HAP-1 (cell line): Measurements from ENCODE around the gene SLC22A24.

Experiments
- DNase-seq, 2 experiments: peaks; one replicate each; pipeline ENCODE4 v3.0.0-alpha.2; 2016 to 2020; ENCODE audit warnings: low spot score in 2 of 2
- H3K27me3 ChIP-seq: fragments of 250-450 bp; sonication (Bioruptor Pico); 2 replicates; pipeline ENCODE4 v1.5.1; 2020; ENCODE audit warnings: low read depth, mild to moderate bottlenecking, moderate library complexity
- H3K36me3 ChIP-seq: fragments of 250-450 bp; sonication (Bioruptor Pico); replicated peaks from 2 replicates; pipeline ENCODE4 v1.5.1; 2020; ENCODE audit warnings: mild to moderate bottlenecking
- H3K4me1 ChIP-seq: fragments of 250-450 bp; sonication (Bioruptor Pico); 2 replicates; pipeline ENCODE4 v1.5.1; 2020; ENCODE audit warnings: mild to moderate bottlenecking
- H3K4me3 ChIP-seq: fragments of 250-450 bp; sonication (Bioruptor Pico); 2 replicates; pipeline ENCODE4 v1.5.1; 2020; ENCODE audit warnings: mild to moderate bottlenecking, moderate library complexity
- H3K9me3 ChIP-seq: fragments of 250-450 bp; sonication (Bioruptor Pico); 2 replicates; pipeline ENCODE4 v1.5.1; 2020; ENCODE audit warnings: mild to moderate bottlenecking, moderate library complexity
- in situ Hi-C: fragments of 300-500 bp; cut with MboI; formaldehyde crosslinking; loops from 3 replicates; pipeline ENCODE4 v1.14.3; 2020; ENCODE audit warnings: low sequenced_read_pairs, inconsistent platforms, mixed read lengths

Gene SLC22A24

DNA sequence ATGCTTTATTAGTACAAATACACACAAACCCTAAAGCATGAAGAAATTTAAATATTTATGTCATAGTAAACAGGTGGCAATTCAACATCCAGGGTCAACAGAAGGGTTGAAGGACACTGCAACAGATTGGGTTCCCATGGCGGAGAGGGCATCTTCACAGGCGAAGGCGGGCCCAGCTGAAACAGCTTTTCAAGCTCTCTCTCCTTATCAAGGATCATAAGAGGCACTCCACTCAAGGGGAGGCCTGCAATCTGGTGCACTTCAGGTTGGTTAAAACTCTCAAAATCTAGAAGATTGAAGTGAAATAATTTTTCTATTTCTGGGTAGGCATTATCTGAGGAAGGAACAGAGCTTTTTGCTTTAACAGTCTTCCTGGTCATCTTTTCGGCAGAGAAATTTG, 111.6 kb downstream of the SLC22A24 start:
- Histone ChIP-seq H3K9me3 (no peaks in the 10 kb centered on the region), H3K4me1 (no peaks in the 10 kb centered on the region), H3K4me3 (no peak overlapping the region), H3K36me3 (no peaks in the 10 kb centered on the region), H3K27me3 (peaks cover 5% of the 10 kb centered on the region; the same call in 1 of the 2 replicates)
- DNase-seq: no peak
- in situ Hi-C loops: loop anchor here (25.0 kb wide), 2 partner anchors 180 to 605 kb away; no protein-coding TSS in a partner anchor
